DND-41 (cell line): ENCODE results near the gene AKAIN1.

Source experiments
- EZH2 ChIP-seq: IDR thresholded peaks from 3 replicates; pipeline ENCODE4 v1.6.1; 2012; ENCODE audit warnings: borderline replicate concordance, low read depth, mild to moderate bottlenecking, moderate library complexity, low read length, inconsistent platforms; ENCODE audit not compliant: severe bottlenecking
- TF ChIP-seq, protein P1 (sequence below): IDR thresholded peaks from 2 replicates; pipeline ENCODE4 v1.5.1; 2012; ENCODE audit warnings: borderline replicate concordance, low read length, moderate library complexity, mild to moderate bottlenecking; ENCODE audit not compliant: poor library complexity, severe bottlenecking; ENCODE audit errors: extremely low read depth

DNA sequence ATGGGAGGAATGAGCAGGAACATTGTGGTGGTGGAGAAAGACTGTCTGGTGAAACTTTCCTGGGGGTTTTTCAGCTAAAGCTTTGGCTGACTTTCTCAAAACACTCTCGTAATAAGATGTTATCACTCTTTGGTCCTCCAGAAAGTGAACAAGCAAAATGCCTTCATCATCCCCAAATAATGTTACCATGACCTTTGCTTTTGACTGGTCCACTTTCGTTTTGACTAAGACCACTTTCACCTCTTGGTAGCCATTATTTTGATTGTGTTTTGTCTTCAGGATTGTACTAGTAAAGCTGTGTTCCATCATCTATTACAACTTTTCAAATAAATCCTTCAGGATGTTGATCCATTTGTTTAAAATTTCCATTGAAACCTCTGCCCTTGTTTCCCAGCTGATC is 103.2 kb downstream of the AKAIN1 start:
- TF ChIP-seq, protein P1, sequence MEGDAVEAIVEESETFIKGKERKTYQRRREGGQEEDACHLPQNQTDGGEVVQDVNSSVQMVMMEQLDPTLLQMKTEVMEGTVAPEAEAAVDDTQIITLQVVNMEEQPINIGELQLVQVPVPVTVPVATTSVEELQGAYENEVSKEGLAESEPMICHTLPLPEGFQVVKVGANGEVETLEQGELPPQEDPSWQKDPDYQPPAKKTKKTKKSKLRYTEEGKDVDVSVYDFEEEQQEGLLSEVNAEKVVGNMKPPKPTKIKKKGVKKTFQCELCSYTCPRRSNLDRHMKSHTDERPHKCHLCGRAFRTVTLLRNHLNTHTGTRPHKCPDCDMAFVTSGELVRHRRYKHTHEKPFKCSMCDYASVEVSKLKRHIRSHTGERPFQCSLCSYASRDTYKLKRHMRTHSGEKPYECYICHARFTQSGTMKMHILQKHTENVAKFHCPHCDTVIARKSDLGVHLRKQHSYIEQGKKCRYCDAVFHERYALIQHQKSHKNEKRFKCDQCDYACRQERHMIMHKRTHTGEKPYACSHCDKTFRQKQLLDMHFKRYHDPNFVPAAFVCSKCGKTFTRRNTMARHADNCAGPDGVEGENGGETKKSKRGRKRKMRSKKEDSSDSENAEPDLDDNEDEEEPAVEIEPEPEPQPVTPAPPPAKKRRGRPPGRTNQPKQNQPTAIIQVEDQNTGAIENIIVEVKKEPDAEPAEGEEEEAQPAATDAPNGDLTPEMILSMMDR = no peak
- TF ChIP-seq EZH2 = no peak
